GM18907 (cell line): ENCODE results near the gene CACNA1C.

ENCODE experiments used
- ATAC-seq: cut with Tn5 transposase; IDR thresholded peaks from one replicate; pipeline ENCODE4 v1.9.1; 2021; ENCODE audit warnings: mild to moderate bottlenecking, moderate library complexity; ENCODE audit not compliant: unreplicated experiment

CACNA1C gene

DNA sequence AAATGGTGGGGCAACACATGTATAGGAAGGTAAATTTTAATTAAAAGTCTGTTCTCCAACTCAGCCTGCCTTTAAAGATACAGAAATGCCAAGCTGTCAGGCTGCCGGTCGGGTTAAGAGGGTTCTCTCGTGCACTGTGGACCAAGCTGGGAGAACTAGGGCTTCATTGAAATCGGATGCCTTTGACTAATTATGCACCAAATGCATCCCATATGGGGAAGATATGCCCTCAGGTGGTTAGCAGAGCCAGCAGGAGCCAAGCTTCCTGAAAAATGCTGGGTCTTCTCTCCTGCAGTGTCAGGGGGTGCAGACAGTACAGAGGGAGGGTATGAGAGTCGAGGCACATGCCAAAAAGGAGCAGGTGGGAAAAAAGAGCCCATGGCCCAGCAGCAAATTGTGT lies 236.1 kb downstream of the CACNA1C start:
- no peak for ATAC-seq

DNA sequence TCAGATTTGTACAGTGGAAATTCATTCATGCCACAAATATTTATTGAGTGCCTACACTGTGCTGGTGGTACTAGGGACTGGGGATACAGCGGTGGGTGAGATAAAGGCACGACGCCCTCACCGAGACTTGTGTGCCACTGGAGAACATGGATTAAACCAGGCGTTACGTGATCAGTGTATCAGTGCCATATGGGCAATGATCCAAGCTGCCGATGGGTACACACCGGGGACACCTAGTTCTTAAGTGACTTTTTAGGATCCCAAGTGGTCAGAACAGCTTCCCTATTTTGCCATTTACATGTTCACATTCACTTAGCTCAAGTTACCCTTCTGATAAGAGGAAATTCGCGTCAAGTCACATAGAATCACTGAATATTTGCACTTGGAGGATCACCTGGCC lies 236.7 kb downstream of the CACNA1C start:
- ATAC-seq: no peak

DNA sequence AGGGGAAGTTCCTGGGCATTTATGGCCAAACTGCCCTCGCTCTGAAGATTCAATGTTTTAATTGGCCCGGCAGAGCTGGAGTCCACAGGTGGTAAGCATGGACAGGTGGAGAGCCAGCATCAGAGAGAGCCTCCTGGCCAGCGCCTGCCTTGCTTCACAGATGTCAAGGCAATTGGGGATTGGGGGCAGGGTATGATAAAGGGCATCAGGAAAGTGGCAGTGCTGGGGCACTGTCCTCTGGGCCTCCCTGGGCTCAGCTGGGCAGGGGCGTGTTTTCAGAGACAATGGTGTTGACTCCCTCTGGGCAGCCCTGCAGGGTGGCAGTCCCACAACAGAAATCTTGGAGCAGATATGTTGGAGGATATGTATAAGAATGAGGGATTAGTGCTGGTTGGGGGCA lies 237.3 kb downstream of the CACNA1C start:
- ATAC-seq: no peak

DNA sequence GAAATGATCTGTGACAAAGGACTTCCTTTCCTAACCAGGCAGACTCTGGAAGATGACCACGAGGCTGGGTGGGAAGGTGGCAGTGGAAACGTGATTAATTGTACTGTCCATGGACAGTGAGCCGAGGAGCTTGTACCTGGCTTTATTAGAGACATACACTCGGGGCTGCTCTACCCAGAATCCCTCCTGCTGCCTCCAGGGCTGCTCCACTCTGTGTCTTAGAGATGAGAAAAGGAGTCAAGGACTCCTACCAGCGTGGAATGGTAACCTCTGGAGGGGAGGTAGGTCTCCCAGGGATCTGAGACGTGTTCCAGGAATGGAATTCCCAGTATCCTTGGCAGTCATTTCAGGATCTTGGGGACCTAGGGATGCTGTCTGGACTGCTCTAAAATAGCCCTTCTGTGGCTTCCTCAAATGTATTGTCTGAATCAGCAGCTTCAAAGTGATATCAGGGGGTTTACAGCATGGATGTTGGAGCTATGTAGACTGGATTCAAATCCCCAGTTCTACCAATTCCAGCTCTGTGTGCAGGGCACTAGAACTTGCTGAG lies 237.8 kb downstream of the CACNA1C start:
- no peak for ATAC-seq

DNA sequence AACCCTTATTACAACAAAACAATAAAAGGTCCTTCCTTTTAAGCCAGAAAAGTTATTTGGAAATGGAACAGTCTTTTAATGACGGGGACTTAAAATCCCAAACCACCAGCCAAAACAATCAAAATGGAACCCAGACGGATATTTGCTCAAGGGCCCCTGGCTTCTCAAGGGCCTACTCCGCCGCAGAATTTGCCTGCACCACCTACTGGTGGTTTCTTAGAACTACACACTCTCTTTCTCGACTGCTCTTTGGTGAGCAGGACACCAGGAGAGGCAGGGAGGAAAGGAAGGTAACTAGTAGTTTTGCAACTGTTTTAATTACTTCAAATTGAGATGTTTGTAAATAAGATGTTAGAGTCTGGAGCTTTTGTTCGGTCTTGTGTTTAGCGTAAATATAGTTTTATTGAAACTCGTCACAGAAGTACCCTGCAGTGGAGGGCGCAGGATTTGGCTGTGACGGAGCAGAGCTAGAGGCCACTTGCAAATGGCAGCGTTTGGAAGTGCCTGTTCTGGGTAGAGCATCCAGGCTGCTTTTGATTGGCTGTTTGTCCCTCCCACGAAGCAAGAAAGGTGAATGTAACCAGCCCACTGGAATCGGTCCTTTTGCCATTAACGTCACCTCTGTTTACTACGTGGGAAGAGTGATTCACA lies 238.5 kb downstream of the CACNA1C start:
- ATAC-seq: no peak

DNA sequence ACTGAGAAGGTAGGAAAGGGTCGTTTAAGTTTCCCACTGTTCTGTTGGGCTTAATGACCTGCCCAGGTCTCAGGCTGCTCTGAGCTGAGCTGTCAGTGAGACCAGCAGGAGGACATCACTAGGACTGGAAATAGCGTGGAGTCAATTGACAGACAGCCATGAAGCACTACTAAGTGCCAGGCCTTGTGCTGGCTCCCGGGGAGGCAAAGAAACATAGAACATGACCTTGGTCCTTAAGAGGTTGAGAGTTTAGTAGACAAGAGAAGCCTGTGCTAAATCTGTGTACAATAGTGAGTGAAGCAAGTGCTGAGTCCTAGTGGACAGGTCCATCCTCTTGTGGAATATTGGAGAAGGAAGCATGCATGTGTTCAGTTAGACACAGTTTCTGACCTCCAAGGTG lies 239.2 kb downstream of the CACNA1C start:
- ATAC-seq: no peak

DNA sequence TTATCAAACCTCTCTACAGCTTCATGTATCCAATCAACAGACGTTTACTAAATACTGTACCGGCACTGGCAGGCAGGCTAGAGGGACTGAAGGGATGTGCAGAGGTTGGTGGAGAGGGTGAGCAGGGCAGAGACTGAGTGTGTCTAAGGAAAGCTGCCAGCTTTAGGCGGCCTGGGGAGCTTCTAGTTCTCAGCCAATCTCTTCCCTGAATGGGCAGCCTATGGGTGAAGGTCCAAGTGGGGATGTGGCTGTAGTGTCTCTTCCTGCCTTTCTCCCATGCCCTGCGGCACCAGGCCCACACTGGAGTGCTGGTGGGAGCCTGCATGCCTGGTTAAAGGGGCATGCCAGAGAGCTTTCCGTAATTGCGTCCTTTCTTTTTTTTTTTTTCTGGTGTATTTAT lies 239.8 kb downstream of the CACNA1C start:
- ATAC-seq: no peak

DNA sequence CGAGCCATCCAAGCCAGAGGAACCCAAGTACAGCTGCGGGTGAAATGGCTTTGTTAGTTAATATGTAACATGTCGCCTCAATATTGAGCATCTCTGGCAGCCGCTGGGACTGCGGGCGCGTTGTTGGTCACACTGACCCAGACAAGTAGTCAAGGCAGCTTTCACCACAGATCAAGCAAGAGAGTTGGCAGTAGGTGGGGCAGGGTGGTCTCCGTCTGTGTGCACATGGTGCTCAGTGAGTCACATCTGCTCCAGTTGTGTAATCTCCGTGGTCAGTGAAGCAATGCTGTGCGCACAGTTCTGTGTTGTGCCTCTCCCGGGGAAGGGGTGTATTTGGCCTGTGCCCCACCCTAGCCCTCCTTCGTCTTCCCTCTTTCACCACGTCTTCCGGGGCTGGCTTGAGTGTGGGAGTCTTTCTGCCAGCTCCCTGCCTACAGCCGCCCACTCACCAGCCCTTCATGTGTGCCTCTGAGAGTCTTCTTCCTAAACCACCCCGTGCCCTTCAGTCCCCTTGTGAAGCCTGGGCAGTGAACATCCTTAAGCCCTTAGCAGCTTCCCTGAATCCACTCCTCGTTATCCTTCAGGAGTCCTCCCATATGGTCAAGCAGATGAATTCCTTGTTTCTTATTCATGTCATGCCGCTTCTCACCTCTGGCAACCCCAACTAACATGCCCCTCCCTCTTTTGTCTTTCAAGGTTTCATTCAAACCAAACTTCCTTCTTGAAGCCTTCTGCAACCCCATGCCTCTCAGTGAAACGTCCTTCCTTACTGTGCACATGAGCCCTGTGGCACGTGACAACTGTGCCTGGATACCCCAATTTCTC lies 242.1 kb downstream of the CACNA1C start:
- no peak for ATAC-seq

DNA sequence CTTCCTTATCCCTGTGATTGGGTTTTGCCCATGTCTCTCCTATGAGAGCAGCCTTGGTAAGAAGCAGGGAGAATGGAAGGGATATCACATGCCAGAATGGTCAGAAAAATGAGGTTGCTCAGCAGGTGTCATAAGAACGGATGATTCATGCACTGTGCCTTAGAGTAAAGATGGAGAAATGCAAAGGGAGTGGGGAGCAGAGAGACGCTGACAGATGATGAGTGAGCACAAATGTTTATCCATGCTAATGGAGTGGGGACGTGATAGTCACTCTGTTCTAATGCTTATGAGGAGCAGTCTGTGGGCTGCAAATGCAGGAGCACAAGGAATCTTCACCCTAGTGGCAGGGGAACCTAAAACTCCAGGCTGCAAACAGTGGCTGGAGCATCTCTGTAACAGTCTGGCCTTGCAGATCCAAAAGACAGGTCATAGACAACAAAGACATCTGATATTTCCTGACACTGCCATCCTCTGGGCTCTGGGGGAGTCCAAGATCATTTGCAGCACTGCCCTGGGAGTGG lies 243.2 kb downstream of the CACNA1C start:
- no peak for ATAC-seq

DNA sequence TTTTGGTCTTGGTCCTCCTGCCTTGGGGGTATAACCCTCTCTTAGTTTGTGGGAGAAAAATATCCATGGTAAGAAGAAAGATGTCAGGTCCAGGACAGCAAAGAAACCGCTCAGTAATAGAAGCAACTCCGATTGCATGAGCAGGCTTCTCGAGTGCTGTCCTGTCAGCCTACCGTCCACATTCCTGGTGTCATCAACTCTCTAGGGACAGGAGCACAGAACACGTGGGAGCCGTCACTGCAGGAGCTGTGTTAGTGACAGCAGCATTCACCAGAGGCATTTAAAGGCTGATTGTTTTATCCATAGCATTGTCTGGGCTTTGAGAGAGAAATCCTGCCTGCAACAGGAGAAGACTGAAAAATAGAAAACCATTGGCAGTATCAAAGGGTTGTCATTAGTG lies 244.2 kb downstream of the CACNA1C start:
- ATAC-seq: no peak

DNA sequence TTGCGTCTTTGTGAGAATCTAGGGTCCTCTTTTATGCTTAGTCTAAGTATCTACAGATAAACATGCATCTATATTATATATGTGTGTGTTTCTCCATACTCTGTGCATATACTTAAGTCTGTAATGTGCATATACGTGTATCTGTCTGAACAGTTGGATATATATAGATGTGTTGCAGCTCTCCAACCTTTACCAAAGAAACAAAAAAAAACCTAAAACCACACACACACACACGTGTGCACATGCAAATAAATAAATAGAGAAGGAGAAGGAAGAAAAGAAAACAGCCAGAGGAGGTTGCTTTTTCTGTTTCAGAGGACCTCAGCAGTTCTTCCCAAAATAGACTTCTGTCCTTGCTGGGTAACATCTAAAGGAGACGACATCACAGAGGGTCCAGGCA lies 244.9 kb downstream of the CACNA1C start:
- no peak for ATAC-seq

DNA sequence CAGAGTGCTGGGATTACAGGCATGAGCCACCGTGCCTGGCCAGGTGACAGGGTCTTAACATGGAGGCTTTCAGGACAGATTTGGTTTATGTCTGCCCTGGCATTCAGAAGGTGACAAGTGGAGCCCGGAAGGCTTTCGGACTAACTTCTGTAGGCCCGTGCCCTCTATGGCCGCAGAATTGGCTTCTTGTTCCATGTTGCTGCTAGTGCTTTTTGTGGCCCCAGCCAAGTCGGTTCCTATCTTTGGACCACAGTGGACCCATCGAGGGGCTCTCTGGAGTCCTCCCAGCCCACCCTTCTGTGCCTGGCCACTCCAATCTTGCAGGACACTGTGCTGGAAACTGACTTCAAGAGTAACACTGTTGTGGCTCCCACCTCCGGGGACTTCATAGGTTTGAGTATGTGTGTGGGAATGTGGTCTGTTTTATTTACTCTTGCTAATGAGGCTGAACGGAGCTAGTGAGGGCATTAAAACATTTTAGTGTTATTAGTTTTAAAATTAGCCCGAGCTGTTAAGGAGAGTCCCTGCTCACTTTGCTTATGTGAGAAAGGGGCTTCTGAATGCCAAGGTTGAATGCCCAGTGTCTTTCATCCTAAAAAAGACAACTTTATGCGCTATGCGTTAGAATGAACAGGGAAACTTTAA lies 245.9 kb downstream of the CACNA1C start:
- ATAC-seq: no peak

DNA sequence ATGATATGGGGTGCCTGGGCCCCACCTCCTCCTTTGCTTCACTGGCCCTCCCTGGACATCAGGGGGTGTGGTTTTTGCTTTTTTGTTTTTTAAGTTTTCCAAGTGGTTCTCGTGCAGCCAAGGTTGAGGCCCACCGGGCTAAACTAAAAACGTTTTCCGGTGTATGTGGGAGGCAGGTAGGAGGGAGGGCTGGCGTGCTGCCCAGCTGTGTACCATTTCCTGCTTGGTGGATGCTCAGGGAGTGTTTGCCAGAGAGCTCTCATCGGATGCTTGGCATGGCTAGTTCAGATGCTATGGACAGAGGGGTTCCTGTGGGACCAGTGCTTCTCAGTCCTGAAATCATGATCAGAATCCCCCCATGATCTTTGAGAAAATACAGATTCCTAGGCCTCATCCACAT lies 246.4 kb downstream of the CACNA1C start:
- no peak for ATAC-seq

DNA sequence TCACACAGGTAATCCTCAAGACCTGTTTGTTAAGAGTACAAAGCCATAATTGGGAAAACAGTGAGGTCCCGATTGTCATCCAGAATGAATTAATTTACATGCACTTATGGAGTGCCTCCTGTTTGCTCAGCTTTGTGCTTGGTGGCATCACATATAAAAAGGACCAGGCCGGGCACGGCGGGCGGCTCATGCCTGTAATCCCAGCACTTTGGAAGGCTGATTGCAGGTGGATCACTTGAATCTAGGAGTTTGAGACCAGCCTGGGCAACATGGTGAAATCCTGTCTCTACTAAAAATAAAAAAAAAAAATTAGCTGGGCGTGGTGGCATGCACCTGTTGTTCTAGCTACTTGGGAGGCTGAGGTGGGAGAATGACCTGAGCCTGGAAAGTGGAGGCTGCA lies 247.4 kb downstream of the CACNA1C start:
- no peak for ATAC-seq

DNA sequence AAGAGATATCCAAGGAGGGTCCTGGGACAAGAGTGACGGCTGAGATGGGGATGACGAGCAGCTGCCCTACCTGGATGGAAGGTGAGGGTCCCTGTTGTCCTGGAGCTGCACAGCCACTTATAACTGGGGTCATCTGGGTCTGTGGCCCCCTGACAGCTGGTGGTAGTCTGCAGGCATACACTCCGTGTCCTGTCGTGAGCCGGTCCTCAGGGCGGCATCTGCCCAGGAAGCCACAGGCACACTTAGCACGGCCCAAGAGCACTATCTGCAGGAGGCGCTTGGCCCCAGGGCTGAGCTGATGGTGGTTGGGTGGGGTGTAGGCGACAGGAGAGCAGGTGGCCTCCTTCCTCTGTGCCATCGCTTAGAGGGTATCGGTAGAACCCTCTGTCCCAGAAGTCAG lies 248.1 kb downstream of the CACNA1C start:
- no peak for ATAC-seq

DNA sequence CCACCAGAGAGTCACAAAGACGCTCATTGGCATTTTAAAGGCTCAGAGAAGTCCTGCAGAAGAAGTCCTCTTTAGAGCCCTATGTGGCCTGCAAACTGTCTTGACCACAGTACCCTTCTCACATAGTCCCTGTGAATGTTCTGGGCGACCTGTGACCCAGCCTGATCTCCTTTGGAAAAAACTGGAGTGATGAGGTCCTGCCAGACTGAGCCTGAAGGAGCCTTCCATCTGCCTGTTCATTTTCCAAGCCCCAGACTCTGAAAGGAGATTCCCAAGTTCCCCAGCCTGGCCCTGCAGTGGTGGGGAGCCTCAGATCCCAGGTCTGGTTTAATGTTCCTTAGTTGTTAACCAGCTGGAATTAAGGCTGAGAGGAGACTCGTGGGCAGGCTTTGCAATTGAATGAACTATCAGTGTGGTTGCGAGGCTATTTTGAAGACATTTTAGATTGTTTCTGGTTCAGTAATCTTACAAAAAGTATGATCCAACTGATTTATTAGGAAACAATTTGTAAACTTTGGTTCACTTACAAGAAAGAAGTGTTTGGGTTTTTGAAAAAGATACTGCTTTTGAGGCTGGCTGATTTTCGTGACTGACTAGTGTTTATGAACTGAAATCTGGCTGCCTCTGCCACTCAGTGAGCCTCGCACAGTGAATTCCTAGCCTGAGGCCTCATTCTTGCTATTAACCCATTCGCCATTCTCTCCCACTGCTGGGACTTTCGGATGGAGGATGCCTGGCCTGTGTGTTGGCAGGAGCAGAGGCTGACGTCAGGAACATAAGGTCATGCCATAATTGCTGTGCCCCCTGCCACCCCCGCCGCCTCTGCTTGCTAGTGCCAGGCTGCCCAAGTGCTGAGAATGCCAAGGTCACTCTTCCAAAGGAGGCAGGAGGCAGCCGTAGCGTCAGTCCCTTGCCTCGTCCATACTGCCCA lies 249.0 kb downstream of the CACNA1C start:
- no peak for ATAC-seq

DNA sequence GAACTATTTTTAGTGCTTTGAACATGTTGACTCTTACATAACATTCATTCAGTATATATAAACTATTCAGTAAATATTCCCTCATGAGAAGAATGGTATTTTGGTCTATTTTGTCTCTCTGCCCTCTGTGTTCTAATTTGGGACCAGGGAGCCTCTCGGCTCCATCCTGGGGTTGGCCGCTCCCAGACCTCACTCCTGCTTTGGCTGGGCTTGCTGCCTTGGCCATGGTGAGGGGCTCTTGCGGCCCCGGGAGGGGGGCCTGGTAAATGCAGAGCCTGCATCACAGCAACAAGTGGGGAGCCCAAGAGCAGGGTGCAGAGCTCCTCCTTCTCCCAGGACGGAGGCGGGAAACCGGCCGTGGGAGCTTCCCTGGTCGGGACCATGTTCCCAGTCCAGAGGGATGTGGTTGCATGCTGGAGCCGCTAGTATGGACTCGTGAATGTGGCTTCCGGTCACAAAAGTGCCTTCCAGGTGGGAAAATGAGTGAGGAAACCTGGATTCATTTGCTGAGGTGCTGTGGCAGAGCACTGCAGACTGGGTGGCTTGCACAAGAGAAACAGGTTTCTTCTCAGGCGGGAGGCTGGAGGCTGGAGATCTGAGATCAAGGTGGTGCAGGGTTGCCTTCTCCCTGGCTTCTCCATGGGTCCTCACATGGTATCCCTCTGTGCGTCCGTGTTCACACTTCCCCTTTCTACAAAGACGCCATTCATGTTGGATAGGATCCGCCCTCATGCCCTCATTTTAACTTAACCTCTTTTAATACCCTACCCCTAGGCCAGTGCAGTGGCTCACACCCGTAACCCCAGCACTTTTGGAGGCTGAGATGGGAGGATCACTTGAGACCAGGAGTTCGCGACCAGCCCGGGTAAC lies 250.2 kb downstream of the CACNA1C start:
- no peak for ATAC-seq

DNA sequence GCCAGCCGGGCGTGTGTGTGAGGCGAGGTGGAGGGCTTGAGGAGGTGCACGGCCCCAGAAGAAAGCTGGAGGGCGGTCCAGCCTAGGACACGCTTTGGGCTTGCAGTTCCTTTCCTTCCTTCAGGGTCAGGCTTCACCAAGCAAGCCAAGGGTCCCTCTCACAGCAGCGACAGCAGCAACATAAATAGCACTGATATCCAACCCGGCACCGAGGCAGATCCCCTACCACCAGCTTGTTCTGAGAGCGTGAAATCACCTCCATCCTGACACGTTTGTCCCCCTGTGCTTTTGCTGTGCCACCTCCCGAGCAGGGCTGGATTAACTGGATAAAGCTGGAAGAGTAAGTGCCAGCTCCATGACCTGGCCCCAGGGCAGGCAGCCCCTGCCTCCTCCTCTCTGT lies 251.4 kb downstream of the CACNA1C start:
- no peak for ATAC-seq

DNA sequence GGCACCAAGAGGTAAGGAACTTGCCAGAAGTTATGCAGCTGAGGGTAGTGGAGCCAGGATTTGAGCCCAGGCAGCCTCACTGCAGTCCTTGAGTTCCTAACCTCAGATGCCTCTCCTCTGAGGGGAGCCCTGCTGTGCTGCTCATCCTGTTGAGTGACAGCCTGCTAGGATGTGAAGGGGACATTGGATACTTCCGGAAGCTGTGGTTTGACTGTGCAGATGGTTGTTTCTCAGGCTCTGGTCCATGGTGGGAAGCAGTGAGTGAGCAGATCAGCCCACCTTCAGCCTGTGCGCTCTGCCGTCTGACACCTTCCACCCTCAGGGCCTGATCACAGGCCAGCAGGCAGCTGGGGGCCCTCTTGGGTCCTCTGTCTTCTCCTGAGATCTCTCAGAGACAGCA lies 253.2 kb downstream of the CACNA1C start:
- no peak for ATAC-seq

DNA sequence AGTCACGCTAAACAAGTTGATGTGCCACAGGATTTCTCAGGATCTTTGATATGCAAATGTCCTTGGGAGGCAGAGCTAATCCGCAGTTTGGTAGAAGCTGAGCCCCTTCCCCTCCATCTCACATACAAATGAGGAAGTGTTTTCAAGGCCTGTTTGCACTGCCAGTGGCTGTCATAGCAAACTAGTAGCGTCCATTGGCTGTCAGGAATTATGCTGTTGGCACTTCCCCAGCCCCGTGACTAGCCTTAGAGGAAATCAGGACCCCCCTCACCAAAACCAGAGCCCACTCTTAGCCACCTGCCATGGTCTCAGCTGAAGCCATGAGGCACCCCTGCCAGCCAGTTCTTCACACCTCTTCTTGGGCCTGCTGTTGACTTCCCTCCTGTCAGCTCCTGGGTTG lies 253.9 kb downstream of the CACNA1C start:
- ATAC-seq: no peak
